Prostate gland (tissue), 2 donors: ENCODE results near the gene GSG1L.

ENCODE experiments used
- POLR2A ChIP-seq: fragments of 450-650 bp; IDR thresholded peaks from one replicate; pipeline ENCODE4 v1.6.1; 2016; ENCODE audit warnings: antibody characterized with exemption, mild to moderate bottlenecking
- POLR2AphosphoS5 ChIP-seq: sonication (generic); formaldehyde crosslinking; IDR thresholded peaks from one replicate; pipeline ENCODE4 v1.6.1; 2017; ENCODE audit warnings: antibody characterized with exemption
- TF ChIP-seq, protein P1 (sequence below), 4 experiments: fragments of 200-600 bp in 2 of 4; fragments of 450-650 bp in 2 of 4; sonication (generic) in 2 of 4; IDR thresholded peaks; 1 replicate in 3 of 4; 2 replicates in 1 of 4; pipeline ENCODE4 v1.5.1; 2016 to 2019; ENCODE audit warnings: antibody characterized with exemption in 4 of 4, mild to moderate bottlenecking in 2 of 4, moderate library complexity in 2 of 4

GRCh38 chr16:27786923-27787625, 276.4 kb downstream of the GSG1L start:
- TF ChIP-seq, protein P1, sequence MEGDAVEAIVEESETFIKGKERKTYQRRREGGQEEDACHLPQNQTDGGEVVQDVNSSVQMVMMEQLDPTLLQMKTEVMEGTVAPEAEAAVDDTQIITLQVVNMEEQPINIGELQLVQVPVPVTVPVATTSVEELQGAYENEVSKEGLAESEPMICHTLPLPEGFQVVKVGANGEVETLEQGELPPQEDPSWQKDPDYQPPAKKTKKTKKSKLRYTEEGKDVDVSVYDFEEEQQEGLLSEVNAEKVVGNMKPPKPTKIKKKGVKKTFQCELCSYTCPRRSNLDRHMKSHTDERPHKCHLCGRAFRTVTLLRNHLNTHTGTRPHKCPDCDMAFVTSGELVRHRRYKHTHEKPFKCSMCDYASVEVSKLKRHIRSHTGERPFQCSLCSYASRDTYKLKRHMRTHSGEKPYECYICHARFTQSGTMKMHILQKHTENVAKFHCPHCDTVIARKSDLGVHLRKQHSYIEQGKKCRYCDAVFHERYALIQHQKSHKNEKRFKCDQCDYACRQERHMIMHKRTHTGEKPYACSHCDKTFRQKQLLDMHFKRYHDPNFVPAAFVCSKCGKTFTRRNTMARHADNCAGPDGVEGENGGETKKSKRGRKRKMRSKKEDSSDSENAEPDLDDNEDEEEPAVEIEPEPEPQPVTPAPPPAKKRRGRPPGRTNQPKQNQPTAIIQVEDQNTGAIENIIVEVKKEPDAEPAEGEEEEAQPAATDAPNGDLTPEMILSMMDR (IDR thresholded peaks at IDR 0.05), result no peak
- TF ChIP-seq POLR2A (no peak), POLR2AphosphoS5 (no peak)
